ENCODE measurements around the gene AP3D1.
A peak's percentile ranks its signal among the peaks of the same experiment; 100 is the strongest.
"Not testable (repeated sequence)": the region's sequence is repeated elsewhere in the genome, so short reads cannot be mapped to it uniquely, and the experiment has no call there.

AP3D1 gene

DNA sequence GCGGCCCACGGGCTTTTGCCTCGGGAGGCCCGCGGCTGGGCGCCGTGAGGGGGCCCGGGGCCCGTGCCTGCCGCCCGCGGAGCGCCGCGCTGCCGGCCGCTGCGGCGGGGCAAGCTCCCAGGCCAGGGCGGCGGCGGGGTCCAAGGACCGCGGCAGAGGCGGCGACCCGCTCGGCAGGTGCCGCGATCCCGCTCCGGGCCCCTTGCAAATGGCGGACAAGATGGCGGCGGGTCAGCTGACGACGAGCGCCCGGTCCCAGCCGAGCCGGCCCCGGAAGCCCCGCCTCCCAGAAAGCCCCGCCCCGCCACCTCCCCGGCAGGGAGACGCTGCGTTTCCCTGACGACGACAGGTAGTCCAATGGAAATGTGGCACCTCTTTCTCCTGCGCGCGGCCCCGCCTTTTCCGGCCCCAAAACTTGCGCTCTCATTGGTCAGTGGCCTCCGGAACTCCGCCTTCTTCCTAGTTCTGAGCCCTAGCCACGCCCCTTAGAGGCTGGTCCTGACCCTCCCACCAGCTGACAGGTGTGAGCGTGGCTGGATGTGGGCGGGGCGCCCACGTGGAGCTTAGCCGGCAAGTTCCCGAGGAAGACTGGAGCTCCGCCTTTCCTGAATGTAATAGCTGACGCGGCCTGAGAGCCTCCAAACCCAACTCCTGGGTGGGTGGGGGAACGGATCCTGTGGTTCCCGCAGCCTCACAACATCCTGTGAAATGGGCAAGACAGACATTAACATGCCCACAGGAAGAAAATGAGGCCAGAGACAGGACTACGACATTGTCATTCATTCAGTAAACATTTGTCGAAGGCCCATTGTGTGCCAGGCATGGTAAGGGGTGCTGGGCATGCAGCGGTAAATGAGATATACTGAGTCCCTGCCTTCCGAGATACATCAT is at the start of gene AP3D1:
Gene AP3D1 (minus strand): TSS at position 228 of the 891 bp plus-strand sequence. CDS start 232 bp downstream, outside the sequence.
- peak within 1 kb of the TSS; percentile 97 for H3K4me3 ChIP-seq (ENCODE audit: low read depth, low read length)

DNA sequence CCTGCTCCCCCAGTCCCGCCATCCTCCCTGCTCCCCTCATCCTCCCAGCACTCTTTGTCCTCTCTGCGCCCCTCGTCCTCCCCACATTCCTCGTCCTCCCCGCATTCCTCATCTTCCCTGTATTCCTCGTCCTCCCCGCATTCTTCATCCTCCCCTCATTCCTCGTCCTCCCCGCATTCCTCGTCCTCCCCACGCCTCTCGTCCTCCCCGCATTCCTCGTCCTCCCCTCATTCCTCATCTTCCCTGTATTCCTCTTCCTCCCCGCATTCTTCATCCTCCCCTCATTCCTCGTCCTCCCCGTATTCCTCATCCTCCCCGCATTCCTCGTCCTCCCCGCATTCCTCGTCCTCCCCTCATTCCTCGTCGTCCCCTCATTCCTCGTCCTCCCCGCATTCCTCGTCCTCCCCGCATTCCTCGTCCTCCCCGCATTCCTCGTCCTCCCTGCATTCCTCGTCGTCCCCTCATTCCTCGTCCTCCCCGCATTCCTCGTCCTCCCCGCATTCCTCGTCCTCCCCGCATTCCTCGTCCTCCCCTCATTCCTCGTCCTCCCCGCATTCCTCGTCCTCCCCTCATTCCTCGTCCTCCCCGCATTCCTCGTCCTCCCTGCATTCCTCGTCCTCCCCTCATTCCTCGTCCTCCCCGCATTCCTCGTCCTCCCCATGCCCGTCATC is 49.4 kb upstream of the AP3D1 start:
- not testable (repeated sequence) for H3K4me3 ChIP-seq (ENCODE audit: low read depth, low read length)

DNA sequence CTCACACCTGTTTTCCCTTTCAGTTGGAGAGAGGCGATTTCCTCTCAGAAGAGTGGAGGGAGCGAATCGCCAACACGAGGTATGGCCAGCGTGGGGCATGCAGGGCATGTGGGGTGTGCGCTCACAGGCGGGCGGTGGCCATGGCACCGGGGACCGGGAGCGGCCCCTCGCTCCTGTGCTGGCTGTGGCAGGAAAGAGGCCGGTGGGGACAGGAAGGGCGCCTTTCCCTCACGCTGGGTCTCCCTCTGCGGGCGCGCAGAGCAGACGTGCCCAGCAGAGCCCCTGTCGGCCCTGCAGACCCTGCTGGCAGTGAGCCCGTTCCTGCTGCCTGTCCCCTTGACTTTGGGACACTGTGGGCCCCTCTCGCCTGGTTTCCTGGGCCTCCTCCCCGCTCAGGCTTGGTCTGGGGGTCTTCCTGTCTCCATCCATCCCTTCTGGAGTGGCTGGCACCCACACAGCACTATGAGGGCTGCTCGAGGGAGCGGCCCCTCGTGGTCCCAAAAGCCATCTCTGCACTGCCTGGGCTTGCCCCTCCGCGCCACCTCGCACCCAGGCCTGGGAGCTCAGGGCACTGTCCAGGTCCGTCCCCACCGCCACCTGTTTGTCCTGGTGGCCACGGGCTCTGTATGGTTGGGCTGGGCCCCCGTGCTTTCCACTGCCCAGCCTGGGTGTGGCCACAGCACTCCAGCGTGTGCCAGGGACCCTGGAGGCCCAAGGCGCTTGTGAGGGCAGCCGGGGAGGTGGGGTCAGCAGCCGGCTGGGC is 48.7 kb upstream of the AP3D1 start:
- H3K4me3 ChIP-seq (ENCODE audit: low read depth, low read length): no peak overlapping the region

DNA sequence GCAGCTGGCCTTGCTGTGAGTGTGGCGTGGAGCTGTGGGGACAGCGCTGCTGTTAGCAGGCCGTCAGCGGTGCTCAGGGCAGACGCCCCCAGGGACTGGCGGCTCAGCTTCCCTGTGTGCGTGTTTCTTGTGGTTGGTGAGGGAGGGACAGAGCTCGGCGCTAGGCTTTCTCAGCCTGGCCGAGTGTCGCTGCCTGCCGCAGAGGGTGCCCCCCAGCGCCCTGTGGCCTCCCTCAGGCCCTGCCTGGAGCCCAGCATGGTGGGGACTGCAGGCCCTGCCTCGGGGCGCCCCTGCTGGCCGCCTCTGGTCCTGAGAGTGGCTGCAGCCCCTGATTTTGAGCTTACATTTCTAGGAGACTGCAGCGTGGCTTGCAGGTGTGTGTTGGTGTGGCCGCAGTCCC is 47.8 kb upstream of the AP3D1 start:
- no peak overlapping the region for H3K4me3 ChIP-seq (ENCODE audit: low read depth, low read length)

DNA sequence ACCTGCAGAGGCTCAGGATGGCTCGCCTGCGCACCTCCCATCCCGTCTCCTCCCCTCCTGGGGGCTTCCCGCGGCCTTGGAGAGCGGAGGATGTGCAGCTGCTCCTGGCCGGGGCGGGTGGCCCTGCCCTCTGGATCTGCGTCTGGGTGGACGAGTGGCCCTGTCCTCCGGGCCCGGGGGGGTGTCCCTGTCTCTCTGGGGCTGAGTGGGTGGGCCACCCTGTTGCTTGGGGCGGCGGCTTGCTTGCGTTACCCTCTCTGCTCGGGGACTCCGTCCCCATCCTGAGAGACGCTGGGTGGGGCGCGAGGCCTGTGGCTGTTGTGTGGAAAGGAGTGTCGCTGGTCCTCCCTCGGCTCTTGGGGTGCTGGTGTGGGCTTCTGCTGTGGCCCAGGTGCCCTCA is 47.0 kb upstream of the AP3D1 start:
- H3K4me3 ChIP-seq (ENCODE audit: low read depth, low read length): no peak overlapping the region

DNA sequence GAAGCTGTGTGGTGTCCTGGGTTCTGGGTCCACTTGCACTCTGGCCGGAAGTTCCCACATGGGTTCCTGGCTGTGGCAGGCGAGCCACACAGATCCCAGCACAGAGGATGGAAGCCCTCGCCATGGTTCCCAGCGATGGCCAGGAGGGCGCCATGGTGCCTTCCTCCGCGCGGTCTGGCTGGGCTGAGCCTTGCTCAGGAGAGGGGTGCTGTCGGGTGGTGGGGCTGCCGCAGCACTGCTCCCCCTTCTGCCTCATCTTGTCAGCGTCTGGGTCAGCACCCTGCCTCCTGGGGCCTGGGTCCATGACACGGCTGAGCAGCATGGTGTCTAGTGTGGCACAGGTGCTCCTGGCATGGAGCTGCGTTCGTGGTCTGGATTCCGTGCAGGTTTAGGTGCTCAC is 45.9 kb upstream of the AP3D1 start:
- no peak overlapping the region for H3K4me3 ChIP-seq (ENCODE audit: low read depth, low read length)

DNA sequence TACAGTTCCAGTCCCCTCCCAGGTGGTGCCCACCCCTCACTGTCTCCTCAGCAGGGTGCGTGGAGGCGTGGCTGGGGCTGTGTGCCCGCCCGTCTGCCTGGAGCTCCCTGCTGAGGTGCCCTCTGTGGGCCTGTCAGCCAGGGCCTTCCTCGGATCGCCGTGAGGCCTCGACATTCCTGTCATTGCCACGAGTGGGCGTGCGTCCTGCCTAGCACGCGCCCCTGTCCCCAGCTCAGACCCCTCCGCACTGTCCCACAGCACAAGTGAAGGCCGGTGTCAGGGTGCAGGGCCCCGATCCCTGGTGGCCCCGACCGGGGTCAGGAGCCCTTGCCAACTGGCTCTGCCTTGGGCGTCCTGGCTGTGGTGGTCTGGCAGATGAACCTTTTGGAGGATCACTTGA is 44.5 kb upstream of the AP3D1 start:
- H3K4me3 ChIP-seq (ENCODE audit: low read depth, low read length): no peak overlapping the region

DNA sequence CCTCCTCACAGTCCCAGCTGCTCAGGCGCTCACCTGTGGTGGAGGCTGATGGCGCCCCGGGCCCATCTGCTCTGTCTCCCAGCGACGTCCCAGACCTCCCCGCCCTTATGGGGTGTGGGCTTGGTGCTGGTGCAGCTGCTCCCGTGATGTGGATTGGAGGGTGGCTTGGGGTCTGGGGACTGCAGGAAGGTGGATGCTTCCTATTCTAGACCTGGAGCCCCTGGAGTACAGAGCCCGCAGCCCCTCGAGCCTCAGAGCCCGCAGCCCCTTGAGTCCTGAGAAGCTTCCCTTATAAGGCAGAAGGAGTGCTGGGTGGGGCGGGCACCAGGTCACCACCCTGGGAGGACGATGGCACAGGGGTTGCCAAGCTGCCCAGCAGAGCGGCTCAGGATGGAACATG is 44.0 kb upstream of the AP3D1 start:
- no peak overlapping the region for H3K4me3 ChIP-seq (ENCODE audit: low read depth, low read length)

DNA sequence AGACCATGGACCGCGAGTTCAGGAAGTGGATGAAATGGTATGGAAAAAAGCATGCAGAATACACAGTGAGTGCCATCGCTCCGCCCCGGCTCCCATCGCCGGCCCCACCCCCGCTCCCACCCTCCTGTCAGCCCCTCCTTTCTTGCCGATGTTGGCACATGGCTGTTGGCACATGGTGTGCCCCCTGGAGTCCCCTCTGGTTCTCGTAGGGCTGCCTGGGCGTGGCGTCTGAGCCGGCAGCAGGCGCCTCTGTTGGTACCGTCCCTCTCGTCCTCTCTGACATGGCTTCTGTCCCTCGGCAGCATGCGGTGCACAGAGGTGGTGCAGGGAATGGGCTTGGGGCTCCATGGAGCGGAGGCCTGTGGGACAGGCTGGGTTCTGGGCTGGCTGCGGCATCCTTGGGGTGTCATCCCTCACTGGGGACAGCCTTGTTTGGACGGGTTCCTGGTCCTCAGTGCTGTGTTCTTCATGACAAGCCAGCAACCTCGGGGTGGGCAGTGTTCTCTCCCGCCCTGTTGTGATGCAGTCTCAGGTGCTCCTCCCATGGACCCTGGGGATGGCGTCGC is 43.2 kb upstream of the AP3D1 start:
- no peak overlapping the region for H3K4me3 ChIP-seq (ENCODE audit: low read depth, low read length)

DNA sequence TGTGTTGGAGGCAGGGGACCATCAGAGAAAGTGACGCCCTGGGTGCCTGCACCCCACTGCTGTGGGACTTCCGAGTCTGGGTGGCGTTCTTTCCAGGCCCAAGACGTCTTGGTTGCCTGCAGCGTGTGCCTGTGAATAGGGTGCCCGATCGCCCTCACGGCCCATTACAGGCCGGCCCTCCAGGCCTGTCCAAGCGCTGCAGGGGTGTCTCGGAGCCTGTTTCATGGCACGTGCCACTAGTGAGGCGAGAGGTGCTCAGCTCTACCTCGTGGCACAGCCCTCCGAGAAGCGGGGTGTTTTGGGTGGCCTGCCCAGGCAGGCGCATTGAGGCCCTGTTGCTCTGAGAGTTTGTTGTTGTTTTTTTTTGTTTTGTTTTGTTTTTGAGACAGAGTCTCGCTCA is 42.4 kb upstream of the AP3D1 start:
- no peak overlapping the region for H3K4me3 ChIP-seq (ENCODE audit: low read depth, low read length)

DNA sequence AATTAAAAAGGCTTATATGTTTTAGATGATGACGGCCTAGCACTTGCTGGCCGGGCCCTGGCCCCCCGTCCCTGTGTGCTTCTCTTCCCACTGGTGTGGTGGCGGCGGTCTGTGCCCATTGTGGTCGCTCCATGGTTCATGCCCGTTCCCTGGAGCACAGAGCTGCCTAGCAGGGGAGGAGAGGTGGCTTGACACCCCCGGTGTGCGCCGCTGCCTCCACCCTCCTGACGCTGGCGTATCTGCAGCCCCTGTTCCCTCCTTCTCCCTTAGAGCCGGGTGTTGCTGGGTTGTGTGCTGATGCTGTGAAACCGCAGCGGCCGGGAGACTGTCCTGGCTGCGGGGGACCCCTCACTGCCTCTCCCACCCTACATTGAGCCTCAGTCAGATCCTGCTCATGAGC is 41.5 kb upstream of the AP3D1 start:
- no peak overlapping the region for H3K4me3 ChIP-seq (ENCODE audit: low read depth, low read length)

DNA sequence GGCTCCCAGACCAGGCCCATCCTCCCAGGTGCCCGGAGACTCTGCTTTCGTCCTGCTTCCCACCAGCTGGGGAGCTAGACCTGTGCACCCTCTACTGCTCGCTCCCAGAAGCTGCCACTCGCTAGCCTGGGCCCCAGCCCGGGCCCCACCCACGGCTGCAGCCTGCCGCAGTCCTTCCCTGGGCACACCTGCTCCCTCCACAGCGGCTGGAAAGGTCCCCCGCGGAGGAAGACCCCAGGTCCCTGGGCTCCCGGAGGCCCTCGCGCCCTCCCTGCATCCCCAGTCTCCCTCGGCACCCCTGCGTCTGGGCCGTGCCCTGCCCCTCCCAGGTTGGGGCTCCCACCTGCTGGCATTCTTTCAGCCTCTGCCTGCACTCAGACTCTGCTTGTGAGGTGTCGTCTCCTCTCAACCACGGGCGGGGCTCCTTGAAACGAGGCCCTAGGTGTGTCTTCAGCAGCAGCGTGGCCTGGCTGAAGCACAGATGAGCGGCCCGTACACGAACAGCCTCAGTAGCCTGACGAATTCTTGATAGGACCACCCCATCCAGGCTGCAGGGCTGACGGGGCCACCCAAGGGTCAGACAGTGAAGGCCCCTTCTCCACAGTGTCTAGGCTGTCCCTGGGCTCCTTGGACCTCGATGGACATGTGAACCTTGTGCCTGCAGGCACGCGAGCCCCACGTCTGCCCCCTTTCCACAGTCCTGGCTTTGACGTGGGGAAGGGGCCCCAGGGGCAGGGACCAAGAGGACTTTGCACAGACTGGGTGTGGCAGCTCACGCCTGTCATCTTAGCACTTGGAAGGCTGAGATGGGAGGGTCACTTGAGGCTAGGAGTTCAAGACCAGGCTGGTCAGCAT is 40.3 kb upstream of the AP3D1 start:
- no peak overlapping the region for H3K4me3 ChIP-seq (ENCODE audit: low read depth, low read length)

DNA sequence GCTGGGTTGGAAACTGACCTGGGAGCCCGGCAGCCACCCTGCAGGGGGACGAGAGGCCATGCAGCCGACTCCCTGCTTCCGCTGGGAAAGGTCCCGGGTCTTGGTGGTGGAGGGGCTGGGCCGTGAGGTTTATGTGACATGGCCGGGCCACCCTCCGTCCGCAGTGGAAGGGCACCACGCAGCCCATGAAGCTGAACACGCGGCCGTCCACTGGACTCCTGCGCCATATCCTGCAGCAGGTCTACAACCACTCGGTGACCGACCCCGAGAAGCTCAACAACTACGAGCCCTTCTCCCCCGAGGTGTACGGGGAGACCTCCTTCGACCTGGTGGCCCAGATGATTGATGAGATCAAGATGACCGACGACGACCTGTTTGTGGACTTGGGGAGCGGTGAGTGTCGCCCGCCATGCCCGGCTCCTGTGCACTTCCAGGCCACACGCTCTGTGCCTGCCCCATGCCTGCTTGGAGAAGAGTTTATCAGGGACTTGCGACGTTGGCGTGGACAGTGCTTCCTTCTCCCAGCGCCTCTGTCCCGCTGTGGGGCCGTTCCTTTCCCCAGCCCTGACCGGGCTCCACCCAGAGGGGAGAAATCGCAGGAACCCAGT is 39.6 kb upstream of the AP3D1 start:
- H3K4me3 ChIP-seq (ENCODE audit: low read depth, low read length): no peak overlapping the region

DNA sequence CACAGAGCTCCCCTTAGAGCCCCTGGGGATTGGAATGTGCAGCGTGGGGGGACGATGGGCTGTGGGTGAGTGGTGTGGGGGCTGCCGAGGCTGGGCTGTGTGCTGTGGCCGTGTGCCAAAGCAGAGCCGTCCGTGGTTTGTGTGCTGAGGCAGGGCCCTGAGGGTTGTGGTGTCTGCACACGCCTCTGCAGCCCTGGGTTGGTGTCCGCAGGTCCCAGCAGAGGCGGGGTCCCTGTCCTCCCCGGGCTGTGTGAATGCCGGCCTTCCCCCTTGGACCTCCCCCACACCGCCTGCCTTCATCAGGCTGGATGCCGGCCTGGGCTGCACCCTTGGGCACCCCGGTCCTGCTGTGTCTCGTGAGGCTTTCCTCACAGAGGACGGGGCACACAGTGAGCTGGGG is 38.5 kb upstream of the AP3D1 start:
- no peak overlapping the region for H3K4me3 ChIP-seq (ENCODE audit: low read depth, low read length)

DNA sequence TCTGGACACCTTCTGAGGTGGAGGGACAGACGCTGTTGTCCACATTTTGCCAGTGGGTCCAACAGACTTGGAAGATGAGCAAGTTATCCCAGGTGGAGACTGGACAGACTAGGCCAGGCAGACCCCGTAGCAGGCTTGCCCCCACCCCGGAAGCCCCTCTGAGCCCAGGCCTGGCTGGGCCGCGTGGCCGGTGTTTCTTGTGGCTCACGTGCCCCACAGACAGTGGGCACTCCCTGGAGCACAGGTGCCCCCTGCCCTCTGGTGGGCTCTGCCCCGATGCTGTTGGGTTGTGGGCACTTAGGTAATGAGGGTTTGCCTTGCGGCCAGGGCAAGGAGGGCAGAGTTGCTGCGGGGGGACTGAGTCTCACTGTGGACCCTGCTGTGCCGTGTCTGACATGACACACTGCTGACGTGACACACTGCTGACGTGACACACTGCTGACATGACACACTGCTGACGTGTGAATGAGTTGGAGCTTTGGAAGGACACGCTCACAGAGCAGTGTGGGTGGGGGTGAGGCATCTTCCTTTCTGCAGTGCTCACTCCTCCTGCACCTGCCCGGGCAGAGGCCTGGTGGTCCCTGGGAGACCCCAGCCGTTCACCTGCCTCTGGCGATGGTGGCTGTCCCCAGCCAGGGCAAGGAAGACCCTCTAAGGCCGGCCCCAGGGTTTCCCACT is 37.5 kb upstream of the AP3D1 start:
- no peak overlapping the region for H3K4me3 ChIP-seq (ENCODE audit: low read depth, low read length)

DNA sequence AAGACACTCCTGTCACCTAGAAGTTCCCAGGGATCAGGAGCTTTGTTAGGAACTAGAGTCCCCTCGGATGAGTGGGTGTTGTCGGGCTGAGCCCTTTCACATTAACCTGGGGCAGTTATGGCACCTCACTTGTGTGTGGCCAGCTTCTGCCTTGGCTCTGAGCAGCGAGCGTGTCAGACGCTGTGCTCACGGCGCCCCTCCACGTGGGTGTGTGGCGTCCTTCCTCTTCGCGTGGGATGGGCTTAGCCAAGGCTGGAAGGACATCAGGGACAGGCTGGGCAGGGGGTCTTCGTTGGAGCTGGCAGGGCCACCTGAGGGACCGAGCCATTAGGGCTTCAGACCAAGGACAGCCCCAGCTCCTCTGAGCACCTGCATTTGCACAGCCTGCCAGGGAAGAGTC is 35.8 kb upstream of the AP3D1 start:
- no peak overlapping the region for H3K4me3 ChIP-seq (ENCODE audit: low read depth, low read length)

DNA sequence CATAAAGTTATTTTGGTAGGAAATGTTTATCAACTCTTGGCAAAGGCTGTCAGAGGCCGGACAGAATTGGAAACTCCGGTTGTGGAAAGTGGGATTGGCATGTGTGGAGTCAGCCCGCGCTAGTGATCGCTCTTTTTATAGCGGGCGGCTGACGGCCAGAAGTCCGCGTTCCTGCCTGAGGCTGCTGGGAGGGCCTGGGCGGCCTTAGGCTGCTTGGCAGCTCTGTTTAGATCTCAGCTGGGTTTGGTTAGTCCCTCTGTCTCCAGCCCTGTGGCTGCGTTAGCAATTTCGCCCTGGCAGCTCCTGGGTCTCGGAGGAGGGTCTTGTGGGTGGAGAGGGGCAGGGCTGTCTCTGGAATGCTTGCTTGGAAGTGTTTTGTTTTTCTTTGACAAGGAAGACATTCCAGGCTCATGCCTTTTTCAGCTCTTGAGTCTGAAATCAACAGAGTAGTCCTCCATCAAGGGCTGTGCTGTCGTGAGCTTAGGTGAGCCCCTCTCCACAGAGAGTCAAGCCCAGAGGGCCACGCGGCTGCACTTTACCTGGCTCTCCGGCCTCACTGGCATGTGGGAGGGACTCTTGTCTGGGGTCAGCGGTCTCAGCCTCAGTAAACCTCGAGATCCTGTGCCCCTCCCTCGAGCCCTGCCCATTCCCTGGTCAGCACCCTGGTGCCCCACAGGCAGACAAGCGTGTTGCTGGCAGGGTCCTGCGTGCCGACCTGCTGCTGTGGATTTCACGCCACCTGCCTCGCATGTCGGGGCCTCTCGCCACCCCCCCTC is 34.9 kb upstream of the AP3D1 start:
- H3K4me3 ChIP-seq (ENCODE audit: low read depth, low read length): no peak overlapping the region

DNA sequence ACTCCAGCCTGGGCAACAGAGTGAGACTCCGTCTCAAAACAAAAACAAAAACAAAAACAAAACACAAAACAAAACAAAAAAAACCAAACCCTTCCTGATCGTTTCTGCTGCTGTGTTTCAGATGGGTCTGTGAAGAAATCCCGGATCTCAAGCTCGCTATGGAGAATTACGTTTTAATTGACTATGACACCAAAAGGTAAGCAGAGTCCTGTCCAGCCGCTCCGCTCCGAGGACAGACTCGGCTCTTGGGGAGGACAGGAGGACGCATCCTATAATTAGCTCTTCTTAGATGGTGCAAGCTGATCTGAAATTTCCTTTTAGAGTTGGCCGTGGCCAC is 34.3 kb upstream of the AP3D1 start:
- H3K4me3 ChIP-seq (ENCODE audit: low read depth, low read length): no peak overlapping the region
